Retinal pigment epithelial cell (primary cell): ENCODE results near the gene ESD.
"Not testable (repeated sequence)": the region's sequence is repeated elsewhere in the genome, so short reads cannot be mapped to it uniquely, and the experiment has no call there.

Experiments used
- DNase-seq: peaks from one replicate; pipeline ENCODE4 v3.0.0-alpha.2; 2010; ENCODE audit warnings: low read depth
- H3K4me3 ChIP-seq: 2 replicates; pipeline ENCODE4 v1.5.1; 2011; ENCODE audit warnings: mild to moderate bottlenecking, low read length, control low read depth, moderate library complexity
- CTCF ChIP-seq: conservative IDR thresholded peaks from 2 replicates; pipeline ENCODE4 v1.5.1; 2011; ENCODE audit warnings: low read depth, low read length, control low read depth, inconsistent platforms

The ESD gene

GRCh38 chr13:46810440-46810839 is 13.5 kb upstream of the ESD start:
- no peak for TF ChIP-seq CTCF
- no peak overlapping the region for H3K4me3 ChIP-seq
- no peak for DNase-seq

GRCh38 chr13:46804921-46805320 is 8.0 kb upstream of the ESD start:
- not testable (repeated sequence) for H3K4me3 ChIP-seq, DNase-seq

GRCh38 chr13:46804391-46804815 is 7.4 kb upstream of the ESD start:
- DNase-seq, result peak; percentile 59
- no peak for TF ChIP-seq CTCF

GRCh38 chr13:46803586-46803985 is 6.6 kb upstream of the ESD start:
- TF ChIP-seq CTCF, result no peak
- no peak overlapping the region for H3K4me3 ChIP-seq
- no peak for DNase-seq

More at GRCh38 chr13:46804391-46804815, 7.4 kb upstream of the ESD start:
- no peak overlapping the region for H3K4me3 ChIP-seq

GRCh38 chr13:46801858-46802257 is 4.9 kb upstream of the ESD start:
- no peak for DNase-seq

GRCh38 chr13:46799139-46799538 is 2.2 kb upstream of the ESD start:
- H3K4me3 ChIP-seq, result no peak overlapping the region
- TF ChIP-seq CTCF, result no peak
- no peak for DNase-seq

More at GRCh38 chr13:46801858-46802257, 4.9 kb upstream of the ESD start:
- no peak for TF ChIP-seq CTCF
- H3K4me3 ChIP-seq, result no peak overlapping the region

- no peak for DNase-seq
- TF ChIP-seq CTCF, result no peak
Measured at GRCh38 chr13:46797501-46798237, 708 bp upstream of the ESD start.

More at GRCh38 chr13:46797501-46798237, 708 bp upstream of the ESD start:
- peak overlapping the region; percentile 82 for H3K4me3 ChIP-seq
